ENCODE measurements around the gene SUPT6H. TPM values are rescaled to one million over a fixed set of nuclear protein-coding genes. Genes with fewer than 3 reads are reported as not detected.

Gene SUPT6H
- total RNA-seq, 1 experiment from 2014 or later, result 61.3 TPM

- no peak for TF ChIP-seq AR (CRISPR knock-in tag; IDR thresholded peaks at IDR 0.05)
- TF ChIP-seq MXD4 (CRISPR knock-in tag; IDR thresholded peaks at IDR 0.05; ENCODE audit: borderline replicate concordance), result no peak
- no peak for TF ChIP-seq RELA (CRISPR knock-in tag; IDR thresholded peaks at IDR 0.05; ENCODE audit: borderline replicate concordance)
- no peak for TF ChIP-seq ATF1 (CRISPR knock-in tag; IDR thresholded peaks at IDR 0.05)
- TF ChIP-seq ZNF671 (CRISPR knock-in tag; IDR thresholded peaks at IDR 0.05), result no peak
- no peak for TF ChIP-seq USF2 (CRISPR knock-in tag; IDR thresholded peaks at IDR 0.05)
- no peak for TF ChIP-seq ZNF416 (CRISPR knock-in tag; IDR thresholded peaks at IDR 0.05)
- TF ChIP-seq SMAD3 (CRISPR knock-in tag; IDR thresholded peaks at IDR 0.05; ENCODE audit: borderline replicate concordance), result no peak
- no peak for TF ChIP-seq E2F1 (CRISPR knock-in tag; IDR thresholded peaks at IDR 0.05)
- TF ChIP-seq HMGA2 (CRISPR knock-in tag; IDR thresholded peaks at IDR 0.05), result no peak
- TF ChIP-seq ZNF532 (CRISPR knock-in tag; IDR thresholded peaks at IDR 0.05; ENCODE audit: borderline replicate concordance), result no peak
- no peak for TF ChIP-seq ZNF396 (CRISPR knock-in tag; IDR thresholded peaks at IDR 0.05; ENCODE audit: borderline replicate concordance)
These were observed 76.8 kb downstream of the SUPT6H start (continued) for GRCh38 chr17:28738680-28739384.

- CTCF ChIA-PET, result interaction anchor here (0.6 to 13.9 kb wide), 3 partner anchors 9 to 73 kb away, joined by 4 to 541 read pairs (median 6); partner anchors contain the start of genes NEK8 and TLCD1
- no peak for TF ChIP-seq MYBL2 (CRISPR knock-in tag; IDR thresholded peaks at IDR 0.05)
- TF ChIP-seq, protein P1, sequence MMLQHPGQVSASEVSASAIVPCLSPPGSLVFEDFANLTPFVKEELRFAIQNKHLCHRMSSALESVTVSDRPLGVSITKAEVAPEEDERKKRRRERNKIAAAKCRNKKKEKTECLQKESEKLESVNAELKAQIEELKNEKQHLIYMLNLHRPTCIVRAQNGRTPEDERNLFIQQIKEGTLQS (CRISPR knock-in tag; conservative IDR thresholded peaks at IDR 0.05), result no peak
- no peak for TF ChIP-seq ZNF532 (CRISPR knock-in tag; IDR thresholded peaks at IDR 0.05; ENCODE audit: borderline replicate concordance)
- no peak for TF ChIP-seq OVOL2 (CRISPR knock-in tag; IDR thresholded peaks at IDR 0.05; ENCODE audit: borderline replicate concordance)
- TF ChIP-seq E2F5 (CRISPR knock-in tag; IDR thresholded peaks at IDR 0.05), result no peak
- TF ChIP-seq CDX4 (CRISPR knock-in tag; IDR thresholded peaks at IDR 0.05; ENCODE audit: borderline replicate concordance), result no peak
- DNase-seq (ENCODE audit: low spot score) (no peak), ATAC-seq (no peak)
- H3K27ac Mint-ChIP-seq, result no peak overlapping the region
- H3K4me1 Mint-ChIP-seq, result peaks cover 13% of the 10 kb centered on the region
- POLR2A ChIA-PET, result interaction anchor here (0.6 to 13.5 kb wide), 2 partner anchors 14 to 29 kb away, joined by 3 to 310 read pairs; partner anchors contain the start of genes NEK8, PROCA1 and TLCD1
- no peak overlapping the region for H3K4me3 Mint-ChIP-seq
- no peaks in the 10 kb centered on the region for H3K27me3 Mint-ChIP-seq (ENCODE audit: low read depth)
- H3K9me3 Mint-ChIP-seq, result no peaks in the 10 kb centered on the region
- H3K36me3 Mint-ChIP-seq, result peaks cover 16% of the 10 kb centered on the region
These were observed 78.7 kb downstream of the SUPT6H start for GRCh38 chr17:28740406-28741357.
